ENCODE results near the gene SYNGAP1.

- TF ChIP-seq CTCF (IDR thresholded peaks at IDR 0.05) (no peak), POLR2A (IDR thresholded peaks at IDR 0.05) (no peak)
Observed at GRCh38 chr6:33427585-33428223, 7.8 kb downstream of the SYNGAP1 start.
